Measurements from ENCODE around the gene RPL27. TPM values are rescaled to one million over a fixed set of nuclear protein-coding genes. Genes with fewer than 3 reads are reported as not detected.

RPL27 gene
- total RNA-seq, 2 donors from 2014 or later: 1,275 to 1,425 TPM

DNA sequence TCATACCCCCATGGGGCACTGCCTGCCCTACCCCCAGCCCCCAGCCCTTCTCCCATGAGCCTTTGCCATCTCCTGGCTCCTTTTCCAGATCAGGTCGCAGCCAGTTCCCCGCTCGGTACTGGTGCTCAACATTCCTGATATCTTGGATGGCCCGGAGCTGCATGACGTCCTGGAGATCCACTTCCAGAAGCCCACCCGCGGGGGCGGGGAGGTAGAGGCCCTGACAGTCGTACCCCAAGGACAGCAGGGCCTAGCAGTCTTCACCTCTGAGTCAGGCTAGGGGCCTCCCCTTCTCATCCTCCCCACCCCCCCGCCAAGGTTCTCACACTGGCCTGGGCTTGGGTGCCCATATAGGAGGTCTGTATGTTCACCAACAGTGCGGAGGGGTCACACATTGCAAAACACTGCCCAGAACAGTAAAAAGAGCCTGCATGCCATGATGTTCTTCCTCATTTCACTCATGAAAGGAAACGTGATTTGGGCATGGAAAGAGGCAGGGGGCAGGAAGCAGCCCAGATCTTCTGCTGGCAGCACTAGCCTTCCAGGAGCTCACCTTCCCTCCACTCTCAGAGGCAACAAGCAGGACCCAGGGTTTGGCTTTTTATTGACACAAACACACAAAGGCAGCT lies 15.9 kb downstream of the RPL27 start:
- ATAC-seq: no peak
- Mint-ChIP-seq H3K36me3 (peaks cover 0 to 12% of the 10 kb centered on the region in 2 donors), H3K9me3 (no peaks in the 10 kb centered on the region), H3K27ac (peak overlapping the region in 1 of 2 donors; percentile 29)
- DNase-seq (ENCODE audit: low spot score in 2 of 2): no peak

GRCh38 chr17:43014649-43015542 lies 16.7 kb downstream of the RPL27 start:
- Mint-ChIP-seq H3K9me3 (no peaks in the 10 kb centered on the region), H3K36me3 (peaks cover 0 to 12% of the 10 kb centered on the region in 2 donors), H3K27ac (peak overlapping the region; percentile 59 to 69)
- ATAC-seq (no peak), DNase-seq (ENCODE audit: low spot score in 2 of 2) (no peak)

DNA sequence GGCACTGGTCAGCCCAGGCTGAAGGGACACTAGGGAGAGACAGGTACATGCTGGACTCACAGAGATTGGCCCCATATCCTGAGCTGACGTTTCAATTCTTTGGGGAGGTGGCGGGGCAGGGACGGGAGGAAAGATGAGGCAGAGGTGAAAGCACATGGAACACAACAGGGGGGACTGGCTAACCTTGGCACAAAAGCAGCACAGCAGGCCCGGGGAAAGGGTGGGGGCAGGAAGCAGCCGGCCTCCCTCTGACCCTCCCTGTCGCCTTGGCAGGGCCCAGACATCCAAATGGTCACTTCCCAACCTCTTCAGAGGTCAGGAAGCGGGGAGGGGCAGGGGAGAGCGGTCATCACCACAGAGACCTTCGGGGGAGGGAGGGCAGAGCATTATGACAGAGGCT lies 17.4 kb downstream of the RPL27 start:
- no peak for ATAC-seq
- H3K27ac Mint-ChIP-seq: peak overlapping the region; percentile 59 to 69
- peaks cover 0 to 8% of the 10 kb centered on the region in 2 donors for H3K36me3 Mint-ChIP-seq

GRCh38 chr17:43016216-43016615 lies 18.0 kb downstream of the RPL27 start:
- peak overlapping the region in 1 of 2 donors; percentile 69 for H3K27ac Mint-ChIP-seq
- peaks cover 0 to 6% of the 10 kb centered on the region in 2 donors for H3K36me3 Mint-ChIP-seq
- no peak for DNase-seq (ENCODE audit: low spot score in 2 of 2)
- no peaks in the 10 kb centered on the region for H3K9me3 Mint-ChIP-seq
- ATAC-seq: no peak

More for the DNA sequence above, 17.4 kb downstream of the RPL27 start:
- no peak for DNase-seq (ENCODE audit: low spot score in 2 of 2)
- H3K9me3 Mint-ChIP-seq: no peaks in the 10 kb centered on the region

- peak in 1 of 2 donors; percentile 37 for ATAC-seq
- H3K27ac Mint-ChIP-seq: peak overlapping the region in 1 of 2 donors; percentile 48
- no peak for DNase-seq (ENCODE audit: low spot score in 2 of 2)
These were observed 20.0 kb downstream of the RPL27 start for GRCh38 chr17:43018008-43018853.

DNA sequence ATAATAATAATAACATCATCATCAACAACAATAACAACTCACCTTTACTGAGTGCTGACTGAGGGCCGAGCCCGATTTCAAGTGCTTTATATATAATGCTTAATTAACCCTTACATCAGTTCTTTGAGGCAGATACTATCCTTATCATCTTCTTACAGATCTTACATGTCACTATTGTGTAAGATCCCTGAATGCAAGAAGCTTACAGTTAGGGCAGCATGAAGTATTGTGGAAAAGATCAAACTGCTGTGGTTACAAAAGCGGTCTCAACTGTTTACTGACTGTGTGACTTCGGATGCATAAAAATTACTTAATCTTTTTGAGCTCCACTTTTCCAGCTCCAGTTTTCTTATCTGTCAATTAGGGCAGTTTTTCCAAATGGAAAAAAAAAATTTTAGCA lies 20.7 kb downstream of the RPL27 start:
- ATAC-seq (no peak), DNase-seq (ENCODE audit: low spot score in 2 of 2) (no peak)
- H3K9me3 Mint-ChIP-seq: no peaks in the 10 kb centered on the region
- H3K36me3 Mint-ChIP-seq: no peaks in the 10 kb centered on the region
- no peak overlapping the region for H3K27ac Mint-ChIP-seq

More at GRCh38 chr17:43018008-43018853, 20.0 kb downstream of the RPL27 start:
- Mint-ChIP-seq H3K36me3 (peaks cover 0 to 4% of the 10 kb centered on the region in 2 donors), H3K9me3 (no peaks in the 10 kb centered on the region)

- DNase-seq (ENCODE audit: low spot score in 2 of 2) (no peak), ATAC-seq (no peak)
- Mint-ChIP-seq H3K9me3 (no peaks in the 10 kb centered on the region), H3K36me3 (no peaks in the 10 kb centered on the region), H3K27ac (no peak overlapping the region)
These were observed 21.2 kb downstream of the RPL27 start for GRCh38 chr17:43019418-43019817.

DNA sequence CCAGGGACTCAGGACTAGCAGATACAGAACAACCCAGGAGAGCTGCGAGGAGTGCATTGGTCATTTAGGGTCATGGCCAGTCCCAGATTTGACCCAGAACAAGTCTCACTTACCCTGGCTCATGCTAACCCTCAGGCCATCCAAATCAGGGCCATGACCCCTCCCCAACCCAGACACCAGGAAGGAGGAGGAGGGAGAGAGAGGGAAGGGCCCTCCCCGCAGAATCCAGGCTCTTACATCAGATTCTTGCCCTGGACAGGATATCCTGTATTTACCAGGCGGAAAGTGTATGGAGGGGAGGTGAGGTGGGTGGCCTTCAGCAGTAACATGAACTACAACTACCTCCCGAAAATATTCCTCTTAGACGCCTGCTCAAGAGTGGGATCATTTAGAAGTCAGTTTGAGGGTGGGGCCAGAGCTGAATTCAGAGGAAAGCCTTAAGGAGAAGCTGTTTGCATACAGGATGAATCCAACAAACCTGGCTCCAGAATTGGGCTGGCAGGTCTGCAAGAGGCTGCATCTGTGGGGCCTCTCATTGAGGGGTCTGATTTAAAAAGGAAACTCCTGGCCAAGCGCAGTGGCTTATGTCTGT lies 21.9 kb downstream of the RPL27 start:
- ATAC-seq: no peak
- H3K36me3 Mint-ChIP-seq: no peaks in the 10 kb centered on the region

GRCh38 chr17:43020789-43021740 lies 22.8 kb downstream of the RPL27 start:
- Mint-ChIP-seq H3K9me3 (no peaks in the 10 kb centered on the region), H3K27ac (peak overlapping the region in 1 of 2 donors; percentile 94), H3K36me3 (no peaks in the 10 kb centered on the region)
- ATAC-seq (no peak), DNase-seq (ENCODE audit: low spot score in 2 of 2) (no peak)

More for the DNA sequence above, 21.9 kb downstream of the RPL27 start:
- Mint-ChIP-seq H3K27ac (no peak overlapping the region), H3K9me3 (no peaks in the 10 kb centered on the region)
- DNase-seq (ENCODE audit: low spot score in 2 of 2): no peak

DNA sequence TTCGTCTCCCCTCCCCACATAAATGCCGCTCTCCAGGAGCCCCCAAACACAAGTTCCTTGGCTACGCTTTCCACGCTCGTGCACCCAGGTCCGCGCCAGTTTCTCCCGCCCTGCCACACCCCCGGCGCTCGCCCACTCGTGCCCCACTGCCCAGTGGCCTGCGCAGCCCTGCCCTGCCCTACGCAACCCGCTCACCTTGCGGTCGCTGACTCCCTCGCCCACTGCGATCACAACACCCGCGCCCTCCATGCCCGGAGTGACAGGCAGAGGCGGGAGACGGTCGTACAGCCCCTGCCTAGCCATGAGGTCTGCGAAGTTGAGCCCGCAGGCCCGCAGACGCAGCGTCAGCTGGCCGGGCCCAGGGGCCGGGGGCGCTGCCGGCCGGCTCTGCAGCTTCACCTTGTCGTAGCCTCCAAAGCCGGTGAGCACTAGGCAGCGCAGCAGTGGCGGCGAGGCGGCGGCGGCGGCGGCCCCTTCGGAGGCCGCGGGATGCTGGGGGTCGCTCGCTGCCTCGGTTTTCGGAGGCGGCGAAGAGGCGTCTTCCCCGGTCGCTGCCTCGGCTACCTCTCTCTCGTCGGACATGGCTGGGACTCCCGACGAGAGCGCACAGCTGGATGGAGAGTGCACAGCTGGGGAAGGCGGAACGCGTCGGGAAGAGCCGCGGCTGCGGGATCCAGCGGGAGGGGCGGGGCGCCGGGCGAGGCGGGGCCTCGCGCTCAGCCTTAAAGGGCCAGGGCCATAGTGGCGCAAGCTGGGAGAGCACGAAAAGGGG lies 23.7 kb downstream of the RPL27 start, which contains the start of gene VAT1:
VAT1 (minus strand) TSS at position 645 of the 772 bp plus-strand sequence; CDS start at position 582, 63 bp downstream.
- ATAC-seq (peak; percentile 68 to 74), DNase-seq (ENCODE audit: low spot score in 2 of 2) (peak; percentile 68 to 70)
- H3K9me3 Mint-ChIP-seq: no peaks in the 10 kb centered on the region
- peak within 1 kb of the TSS in 1 of 2 donors; percentile 94 for H3K27ac Mint-ChIP-seq
- H3K36me3 Mint-ChIP-seq: no peaks in the 10 kb centered on the region

- peak within 1 kb of the TSS; percentile 48 to 96 for H3K27ac Mint-ChIP-seq
- no peaks in the 10 kb centered on the region for H3K9me3 Mint-ChIP-seq
- ATAC-seq: peak; percentile 66 to 67
- no peaks in the 10 kb centered on the region for H3K36me3 Mint-ChIP-seq
- DNase-seq (ENCODE audit: low spot score in 2 of 2): peak; percentile 75 to 78
These were observed 26.4 kb downstream of the RPL27 start, which contains the start of gene RND2 for GRCh38 chr17:43024407-43025289. TSS of gene RND2 (plus strand) at chr17:43025231. CDS start at chr17:43025348, 117 bp downstream.

DNA sequence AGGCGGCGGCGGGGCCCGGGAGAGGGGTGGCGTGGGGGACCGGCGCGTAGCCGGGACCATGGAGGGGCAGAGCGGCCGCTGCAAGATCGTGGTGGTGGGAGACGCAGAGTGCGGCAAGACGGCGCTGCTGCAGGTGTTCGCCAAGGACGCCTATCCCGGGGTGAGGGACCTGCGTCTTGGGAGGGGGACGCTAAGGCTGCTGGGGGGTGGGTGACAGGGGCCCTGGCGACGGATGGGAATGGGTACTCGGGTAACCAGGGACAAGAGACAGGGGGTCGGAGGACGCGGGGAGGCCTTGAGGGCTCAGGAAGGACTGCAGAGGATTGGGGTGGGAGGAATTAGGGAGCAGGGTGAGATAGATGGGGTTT lies 27.1 kb downstream of the RPL27 start:
- H3K36me3 Mint-ChIP-seq: no peaks in the 10 kb centered on the region
- H3K9me3 Mint-ChIP-seq: no peaks in the 10 kb centered on the region
- peak overlapping the region; percentile 48 to 50 for H3K27ac Mint-ChIP-seq
- DNase-seq (ENCODE audit: low spot score in 2 of 2) (no peak), ATAC-seq (no peak)

DNA sequence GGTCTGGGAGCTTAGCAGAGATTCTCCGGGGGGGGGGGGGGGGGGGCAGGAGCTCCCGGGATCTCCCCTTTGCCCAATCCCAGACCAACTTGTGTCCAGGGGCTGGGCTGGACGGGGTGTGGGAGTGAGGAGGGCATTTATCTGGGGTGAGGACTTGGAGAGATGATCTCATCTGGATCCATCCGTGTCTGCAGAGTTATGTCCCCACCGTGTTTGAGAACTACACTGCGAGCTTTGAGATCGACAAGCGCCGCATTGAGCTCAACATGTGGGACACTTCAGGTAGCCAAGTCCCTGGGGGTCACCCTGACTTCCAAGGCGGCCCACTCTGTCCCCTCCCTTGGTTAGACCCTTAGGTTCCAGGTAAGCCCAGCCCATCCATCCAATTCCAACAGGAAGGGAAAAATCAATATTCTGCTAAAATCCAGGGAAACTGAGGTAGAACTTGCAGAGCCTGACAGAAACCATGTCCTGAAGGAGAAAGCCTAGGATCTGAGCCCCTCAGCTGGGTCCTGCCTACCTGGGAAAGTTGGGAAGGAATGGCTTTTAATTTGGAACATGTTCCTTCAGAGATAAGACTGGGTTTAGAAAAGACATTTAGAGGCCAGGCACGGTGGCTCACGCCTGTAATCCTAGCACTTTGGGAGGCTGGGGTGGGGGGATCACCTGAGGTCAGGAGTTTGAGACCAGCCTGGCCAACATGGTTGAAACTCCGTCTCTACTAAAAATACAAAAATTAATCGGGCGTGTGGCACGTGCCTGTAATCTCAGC lies 27.7 kb downstream of the RPL27 start:
- H3K9me3 Mint-ChIP-seq: no peaks in the 10 kb centered on the region
- ATAC-seq (no peak), DNase-seq (ENCODE audit: low spot score in 2 of 2) (no peak)
- H3K27ac Mint-ChIP-seq: no peak overlapping the region
- no peaks in the 10 kb centered on the region for H3K36me3 Mint-ChIP-seq
